Naive B cell (primary cell): ENCODE data around the gene RAD51B. TPM values are rescaled to one million over a fixed set of nuclear protein-coding genes. Genes with fewer than 3 reads are reported as not detected.

Experiments
- ATAC-seq, 2 donors: fragments of 150-1000 bp; cut with Tn5 transposase; 2 replicates each; pipeline ENCODE4 v1.10.0; 2021; ENCODE audit warnings: low read depth in 2 of 2, mild to moderate bottlenecking in 2 of 2, moderate library complexity in 2 of 2
- DNase-seq: peaks from one replicate; pipeline ENCODE4 v3.0.0; 2022
- H3K27ac Mint-ChIP-seq, 6 donors: one replicate each; pipeline ENCODE4 v1.8.0; 2020 to 2022; ENCODE audit warnings: mild to moderate bottlenecking in 6 of 6, mixed read lengths in 6 of 6, moderate library complexity in 5 of 6, inconsistent platforms in 2 of 6
- H3K27me3 Mint-ChIP-seq, 3 donors: one replicate each; pipeline ENCODE4 v1.8.0; 2021 to 2022; ENCODE audit warnings: mixed read lengths in 3 of 3, mild to moderate bottlenecking in 1 of 3
- H3K36me3 Mint-ChIP-seq, 2 donors: one replicate each; pipeline ENCODE4 v1.8.0; 2020 to 2022; ENCODE audit warnings: mixed read lengths in 2 of 2, inconsistent platforms in 1 of 2, mild to moderate bottlenecking in 1 of 2
- H3K4me1 Mint-ChIP-seq, 3 donors: one replicate each; pipeline ENCODE4 v1.8.0; 2020 to 2022; ENCODE audit warnings: mixed read lengths in 3 of 3, inconsistent platforms in 1 of 3, mild to moderate bottlenecking in 1 of 3, moderate library complexity in 1 of 3
- H3K4me3 Mint-ChIP-seq, 8 donors: one replicate each; pipeline ENCODE4 v1.8.0; 2020 to 2022; ENCODE audit warnings: mild to moderate bottlenecking in 8 of 8, mixed read lengths in 8 of 8, moderate library complexity in 8 of 8, inconsistent platforms in 2 of 8
- H3K9me3 Mint-ChIP-seq, 7 donors: one replicate each; pipeline ENCODE4 v1.8.0; 2020 to 2022; ENCODE audit warnings: mixed read lengths in 7 of 7, mild to moderate bottlenecking in 5 of 7, inconsistent platforms in 2 of 7, moderate library complexity in 1 of 7
- polyA plus RNA-seq, 6 donors: library from polyadenylated mRNA; unstranded; fragments of 300-500 nt; fragmentation: Illumina TruSeq; gene quantifications; one replicate each; pipeline ENCODE4 v1.2.3, GENCODE V29; 2021; ENCODE audit warnings: low read depth in 6 of 6

The RAD51B gene
- polyA plus RNA-seq, 6 donors from 2014 or later, result 27.4 to 37.2 (median 31.8) TPM

- H3K27ac Mint-ChIP-seq, result peak overlapping the region in 1 of 6 donors; percentile 46
Observed at GRCh38 chr14:68726093-68726695, 906.6 kb downstream of the RAD51B start.

DNA sequence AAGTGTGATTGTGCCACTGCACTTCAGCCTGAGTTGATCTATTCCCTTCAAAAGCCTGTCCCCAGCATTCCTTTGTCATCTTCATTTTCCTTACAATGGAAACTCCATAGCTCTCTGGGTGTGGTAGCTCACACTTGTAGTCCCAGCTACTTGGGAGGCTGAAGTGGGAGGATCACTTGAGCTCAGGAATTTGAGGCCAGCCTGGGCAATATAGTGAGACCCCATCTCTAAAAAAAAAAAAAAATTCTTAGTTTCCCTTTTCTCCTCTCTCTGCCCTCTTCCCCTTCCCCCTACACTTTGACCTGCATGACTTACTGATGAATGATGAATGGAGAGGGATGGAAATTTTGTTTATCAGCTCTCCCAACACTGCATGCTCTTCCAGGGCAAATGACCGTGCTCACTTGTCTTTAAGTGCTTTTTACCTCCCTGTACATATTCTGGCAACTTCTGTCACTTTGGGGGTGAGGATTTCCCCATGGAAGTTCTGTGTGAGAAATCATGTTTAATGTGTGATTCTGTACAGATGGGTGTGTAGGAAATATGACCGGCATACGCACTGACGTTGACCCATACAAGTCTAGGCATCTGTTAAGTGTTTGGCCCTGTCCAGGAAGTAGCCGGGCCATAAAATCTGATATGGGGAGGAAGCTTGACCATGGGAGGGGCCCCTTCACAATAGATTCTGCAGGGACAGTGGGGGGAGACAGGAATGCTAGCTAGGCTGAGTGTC is 907.9 kb downstream of the RAD51B start:
- ATAC-seq (no peak), DNase-seq (no peak)
- Mint-ChIP-seq H3K27ac (peak overlapping the region in 4 of 6 donors; percentile 9 to 63 (median 42)), H3K36me3 (no peaks in the 10 kb centered on the region), H3K9me3 (peaks cover 0 to 5% (median 0%) of the 10 kb centered on the region in 7 donors), H3K27me3 (no peaks in the 10 kb centered on the region), H3K4me1 (peaks cover 42 to 58% (median 54%) of the 10 kb centered on the region in 3 donors), H3K4me3 (peak overlapping the region in 1 of 8 donors; percentile 70)

More at GRCh38 chr14:68726093-68726695, 906.6 kb downstream of the RAD51B start:
- no peaks in the 10 kb centered on the region for H3K36me3 Mint-ChIP-seq
- DNase-seq (no peak), ATAC-seq (no peak)
- H3K9me3 Mint-ChIP-seq, result peaks cover 0 to 5% (median 0%) of the 10 kb centered on the region in 7 donors
- H3K27me3 Mint-ChIP-seq, result no peaks in the 10 kb centered on the region
- H3K4me3 Mint-ChIP-seq, result no peak overlapping the region
- H3K4me1 Mint-ChIP-seq, result peaks cover 42 to 52% (median 50%) of the 10 kb centered on the region in 3 donors

- peaks cover 49 to 67% (median 65%) of the 10 kb centered on the region in 3 donors for H3K4me1 Mint-ChIP-seq
- ATAC-seq, result no peak
- peak overlapping the region in 5 of 6 donors; percentile 39 to 87 (median 71) for H3K27ac Mint-ChIP-seq
Observed at GRCh38 chr14:68728342-68729106, 908.9 kb downstream of the RAD51B start.

GRCh38 chr14:68729556-68729955 is 910.0 kb downstream of the RAD51B start:
- Mint-ChIP-seq H3K9me3 (peaks cover 0 to 5% (median 0%) of the 10 kb centered on the region in 7 donors), H3K27me3 (no peaks in the 10 kb centered on the region), H3K27ac (peak overlapping the region; percentile 79 to 94 (median 90)), H3K4me3 (peak overlapping the region in 7 of 8 donors; percentile 49 to 81 (median 72)), H3K36me3 (no peaks in the 10 kb centered on the region), H3K4me1 (peaks cover 55 to 78% (median 70%) of the 10 kb centered on the region in 3 donors)
- ATAC-seq (peak; percentile 67 to 75), DNase-seq (peak; percentile 42)

More at GRCh38 chr14:68728342-68729106, 908.9 kb downstream of the RAD51B start:
- Mint-ChIP-seq H3K36me3 (no peaks in the 10 kb centered on the region), H3K27me3 (no peaks in the 10 kb centered on the region), H3K9me3 (peaks cover 0 to 5% (median 0%) of the 10 kb centered on the region in 7 donors), H3K4me3 (peak overlapping the region in 4 of 8 donors; percentile 51 to 81 (median 60))
- DNase-seq, result no peak

GRCh38 chr14:68730348-68730747 is 910.8 kb downstream of the RAD51B start:
- Mint-ChIP-seq H3K36me3 (no peaks in the 10 kb centered on the region), H3K9me3 (peaks cover 0 to 5% (median 0%) of the 10 kb centered on the region in 7 donors), H3K27ac (peak overlapping the region; percentile 35 to 94 (median 81)), H3K27me3 (no peaks in the 10 kb centered on the region), H3K4me3 (peak overlapping the region in 6 of 8 donors; percentile 23 to 80 (median 65)), H3K4me1 (peaks cover 58 to 84% (median 76%) of the 10 kb centered on the region in 3 donors)
- ATAC-seq (no peak), DNase-seq (no peak)

GRCh38 chr14:68730811-68731425 is 911.3 kb downstream of the RAD51B start:
- no peaks in the 10 kb centered on the region for H3K36me3 Mint-ChIP-seq
- ATAC-seq, result no peak
- peaks cover 57 to 80% (median 75%) of the 10 kb centered on the region in 3 donors for H3K4me1 Mint-ChIP-seq
- no peaks in the 10 kb centered on the region for H3K27me3 Mint-ChIP-seq
- peaks cover 0 to 5% (median 0%) of the 10 kb centered on the region in 7 donors for H3K9me3 Mint-ChIP-seq
- peak overlapping the region in 5 of 6 donors; percentile 35 to 94 (median 75) for H3K27ac Mint-ChIP-seq
- peak overlapping the region in 1 of 8 donors; percentile 80 for H3K4me3 Mint-ChIP-seq
- no peak for DNase-seq

- no peak for DNase-seq
- H3K4me3 Mint-ChIP-seq, result peak overlapping the region in 2 of 8 donors; percentile 13 to 72
- H3K27ac Mint-ChIP-seq, result peak overlapping the region in 5 of 6 donors; percentile 20 to 87 (median 80)
- no peaks in the 10 kb centered on the region for H3K9me3 Mint-ChIP-seq
- ATAC-seq, result no peak
- peaks cover 60 to 81% (median 76%) of the 10 kb centered on the region in 3 donors for H3K4me1 Mint-ChIP-seq
- no peaks in the 10 kb centered on the region for H3K27me3 Mint-ChIP-seq
- H3K36me3 Mint-ChIP-seq, result no peaks in the 10 kb centered on the region
Observed at GRCh38 chr14:68733086-68733914, 913.7 kb downstream of the RAD51B start.

GRCh38 chr14:68734231-68734732 is 914.7 kb downstream of the RAD51B start:
- Mint-ChIP-seq H3K9me3 (no peaks in the 10 kb centered on the region), H3K27me3 (no peaks in the 10 kb centered on the region), H3K4me3 (peak overlapping the region in 6 of 8 donors; percentile 20 to 67 (median 54)), H3K27ac (peak overlapping the region; percentile 43 to 90 (median 85)), H3K4me1 (peaks cover 59 to 81% (median 76%) of the 10 kb centered on the region in 3 donors), H3K36me3 (no peaks in the 10 kb centered on the region)
- ATAC-seq (peak; percentile 13 to 51), DNase-seq (no peak)

- Mint-ChIP-seq H3K4me3 (no peak overlapping the region), H3K27me3 (no peaks in the 10 kb centered on the region), H3K9me3 (no peaks in the 10 kb centered on the region), H3K36me3 (no peaks in the 10 kb centered on the region), H3K27ac (peak overlapping the region in 3 of 6 donors; percentile 18 to 67 (median 50)), H3K4me1 (peaks cover 50 to 80% (median 69%) of the 10 kb centered on the region in 3 donors)
- no peak for ATAC-seq
- no peak for DNase-seq
Observed at GRCh38 chr14:68735856-68736255, 916.3 kb downstream of the RAD51B start.

DNA sequence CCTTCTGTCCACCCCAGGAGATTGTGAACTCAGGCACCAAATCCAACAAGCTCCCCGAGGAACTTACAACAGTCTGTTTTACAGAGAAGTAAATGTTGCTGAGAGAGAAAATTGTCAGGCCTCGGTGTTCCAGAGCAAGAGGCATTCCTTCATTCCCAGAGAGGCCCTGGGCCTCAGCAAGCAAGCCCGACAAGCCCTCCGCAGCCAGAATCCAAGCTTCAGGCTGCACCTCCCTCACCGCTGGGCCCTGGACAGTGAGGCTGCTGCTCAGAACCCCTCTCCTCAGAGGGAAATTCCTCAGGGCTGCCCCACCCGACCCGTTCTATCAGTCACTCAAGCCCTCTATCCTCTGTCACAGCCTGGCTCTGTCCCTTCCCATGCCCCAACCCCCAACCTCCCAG is 916.9 kb downstream of the RAD51B start:
- Mint-ChIP-seq H3K27ac (peak overlapping the region in 3 of 6 donors; percentile 18 to 87 (median 50)), H3K4me1 (peaks cover 52 to 82% (median 73%) of the 10 kb centered on the region in 3 donors), H3K4me3 (peak overlapping the region in 3 of 8 donors; percentile 21 to 56 (median 41)), H3K9me3 (no peaks in the 10 kb centered on the region), H3K36me3 (no peaks in the 10 kb centered on the region), H3K27me3 (no peaks in the 10 kb centered on the region)
- ATAC-seq (no peak), DNase-seq (no peak)

DNA sequence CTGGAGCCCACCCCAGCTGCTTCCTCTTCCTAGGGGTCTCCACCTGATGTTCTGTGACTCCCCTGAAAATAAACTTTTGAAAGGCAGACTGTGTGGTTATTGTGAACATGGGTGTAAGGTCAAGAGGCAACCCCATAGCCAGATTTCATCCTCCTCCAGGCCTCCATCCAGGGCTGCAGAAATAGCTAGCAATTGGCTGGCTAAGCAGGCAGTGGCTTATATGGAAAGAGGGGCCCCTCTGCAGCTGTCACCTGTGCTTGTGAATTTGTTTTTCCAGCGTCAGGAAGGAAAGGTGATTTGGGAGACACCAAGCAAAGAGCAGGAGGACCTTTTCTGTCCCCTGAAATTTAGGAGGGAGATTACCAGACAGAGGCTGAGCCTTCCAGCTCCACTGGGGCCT is 917.5 kb downstream of the RAD51B start:
- Mint-ChIP-seq H3K27me3 (no peaks in the 10 kb centered on the region), H3K4me3 (no peak overlapping the region), H3K4me1 (peaks cover 57 to 86% (median 78%) of the 10 kb centered on the region in 3 donors), H3K9me3 (no peaks in the 10 kb centered on the region), H3K27ac (peak overlapping the region in 1 of 6 donors; percentile 9), H3K36me3 (no peaks in the 10 kb centered on the region)
- no peak for DNase-seq
- ATAC-seq, result no peak

- Mint-ChIP-seq H3K27me3 (no peaks in the 10 kb centered on the region), H3K27ac (peak overlapping the region in 4 of 6 donors; percentile 57 to 84 (median 68)), H3K36me3 (no peaks in the 10 kb centered on the region), H3K4me3 (no peak overlapping the region), H3K4me1 (peaks cover 63 to 86% (median 80%) of the 10 kb centered on the region in 3 donors), H3K9me3 (no peaks in the 10 kb centered on the region)
- DNase-seq (no peak), ATAC-seq (no peak)
Observed at GRCh38 chr14:68738559-68738958, 919.0 kb downstream of the RAD51B start.
